GM19324 (cell line): Measurements from ENCODE around the gene MED6.

Experiments used
- ATAC-seq: cut with Tn5 transposase; IDR thresholded peaks from one replicate; pipeline ENCODE4 v1.9.1; 2021; ENCODE audit warnings: mild to moderate bottlenecking, moderate library complexity; ENCODE audit not compliant: unreplicated experiment, low FRiP score

Gene MED6

GRCh38 chr14:70601162-70601561, 707 bp upstream of the MED6 start:
- ATAC-seq = no peak

GRCh38 chr14:70599345-70599744, 1.1 kb downstream of the MED6 start:
- no peak for ATAC-seq

DNA sequence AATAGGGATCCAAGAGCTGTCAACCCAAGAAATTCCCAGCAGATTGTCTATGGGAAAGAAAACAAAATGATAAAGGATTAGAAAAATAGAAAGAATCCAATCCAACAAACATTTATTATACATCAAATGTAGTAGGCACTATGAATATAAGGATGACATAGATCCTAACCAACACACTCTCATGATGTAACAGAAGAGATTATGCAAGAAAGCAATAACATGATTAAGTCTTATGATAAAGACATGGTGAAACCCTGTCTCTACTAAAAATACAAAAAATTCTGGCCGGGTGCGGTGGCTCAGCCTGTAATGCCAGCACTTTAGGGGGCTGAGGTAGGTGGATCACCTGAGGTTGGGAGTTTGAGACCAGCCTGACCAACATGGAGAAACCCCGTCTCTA, 2.7 kb downstream of the MED6 start:
- ATAC-seq = no peak

DNA sequence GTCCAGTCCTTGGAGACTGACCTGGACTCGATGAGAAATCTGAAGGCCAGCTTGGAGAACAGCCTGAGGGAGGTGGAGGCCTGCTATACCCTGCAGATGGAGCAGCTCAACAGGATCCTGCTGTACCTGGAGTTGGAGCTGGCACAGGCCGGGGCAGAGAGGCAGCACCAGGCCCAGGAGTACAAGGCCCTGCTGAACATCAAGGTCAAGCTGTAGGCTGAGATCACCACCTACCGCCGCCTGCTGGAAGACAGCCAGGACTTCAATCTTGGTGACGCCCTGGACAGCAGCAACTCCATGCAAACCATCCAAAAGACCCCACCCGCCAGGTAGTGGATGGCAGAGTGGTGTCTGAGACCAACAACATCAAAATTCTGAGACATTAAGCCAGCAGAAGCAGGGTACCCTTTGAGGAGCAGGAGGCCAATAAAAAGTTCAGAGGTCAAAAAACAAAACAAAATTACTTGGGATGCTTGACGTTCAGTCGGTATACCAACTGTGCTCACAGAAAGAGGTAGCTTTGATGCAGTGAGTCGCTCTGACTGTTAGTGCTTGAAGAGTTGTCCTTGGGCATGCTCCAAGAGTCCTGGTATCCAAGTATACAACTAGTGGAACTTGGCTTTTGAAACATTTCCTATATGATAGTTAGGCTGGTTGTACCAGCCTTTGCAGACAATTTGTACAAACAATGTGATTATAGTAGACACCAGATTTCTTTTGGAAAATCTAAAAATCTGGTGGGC, 4.8 kb downstream of the MED6 start:
- no peak for ATAC-seq

DNA sequence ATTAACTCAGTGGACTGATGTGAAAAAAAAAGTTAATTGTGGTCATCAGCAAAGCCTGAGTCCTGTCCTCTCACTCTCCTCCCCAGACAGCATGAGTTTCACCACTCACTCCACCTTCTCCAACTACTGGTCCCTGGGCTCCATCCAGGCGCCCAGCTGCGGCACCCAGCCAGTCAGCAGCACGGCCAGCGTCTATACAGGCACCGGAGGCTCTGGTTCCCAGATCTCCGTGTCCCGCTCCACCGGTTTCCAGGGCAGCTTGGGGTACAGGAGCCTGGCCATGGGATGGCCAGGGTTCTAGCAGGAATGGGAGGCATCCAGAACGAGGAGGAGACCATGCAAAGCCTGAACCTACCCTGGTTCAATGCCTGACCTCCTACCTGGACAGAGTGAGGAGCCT, 6.0 kb downstream of the MED6 start:
- no peak for ATAC-seq

DNA sequence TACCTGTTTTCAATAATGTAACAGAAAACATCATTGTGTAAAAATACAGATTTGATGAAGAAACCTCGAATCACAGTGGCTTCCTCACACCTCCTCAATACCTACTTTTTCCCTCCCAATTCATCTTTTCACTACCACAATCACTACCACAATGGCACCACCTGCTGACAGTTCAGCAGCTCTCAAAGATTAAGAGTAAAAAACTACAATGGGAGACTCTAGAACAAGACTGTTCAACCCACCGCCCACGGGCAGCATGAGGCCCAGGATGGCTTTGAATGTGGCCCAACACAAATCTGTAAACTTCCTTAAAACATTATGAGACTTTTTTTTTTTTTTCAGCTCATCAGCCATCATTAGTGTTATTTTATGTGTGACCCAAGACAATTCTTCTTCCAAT, 15.2 kb downstream of the MED6 start:
- no peak for ATAC-seq

GRCh38 chr14:70576891-70577290, 23.6 kb downstream of the MED6 start:
- ATAC-seq = no peak

GRCh38 chr14:70573050-70573449, 27.4 kb downstream of the MED6 start:
- ATAC-seq = no peak

DNA sequence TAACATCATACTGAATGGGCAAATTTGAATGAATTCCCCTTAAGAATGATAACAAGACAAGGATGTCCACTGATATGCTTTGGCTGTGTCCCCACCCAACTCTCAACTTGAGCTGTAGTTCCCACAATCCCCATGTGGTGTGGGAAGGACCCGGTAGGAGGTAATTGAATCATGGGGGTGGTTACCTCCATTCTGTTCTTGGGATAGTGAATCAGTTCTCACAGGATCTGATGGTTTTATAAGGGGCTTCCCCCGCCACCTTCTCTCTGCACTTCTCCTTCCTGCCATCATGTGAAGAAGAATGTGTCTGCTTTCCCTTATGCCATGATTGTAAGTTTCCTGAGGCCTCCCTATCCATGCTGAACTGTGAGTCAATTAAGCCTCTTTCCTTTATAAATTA, 29.3 kb downstream of the MED6 start:
- ATAC-seq = no peak

- no peak for ATAC-seq
These were observed 32.7 kb downstream of the MED6 start for GRCh38 chr14:70567791-70568190.

DNA sequence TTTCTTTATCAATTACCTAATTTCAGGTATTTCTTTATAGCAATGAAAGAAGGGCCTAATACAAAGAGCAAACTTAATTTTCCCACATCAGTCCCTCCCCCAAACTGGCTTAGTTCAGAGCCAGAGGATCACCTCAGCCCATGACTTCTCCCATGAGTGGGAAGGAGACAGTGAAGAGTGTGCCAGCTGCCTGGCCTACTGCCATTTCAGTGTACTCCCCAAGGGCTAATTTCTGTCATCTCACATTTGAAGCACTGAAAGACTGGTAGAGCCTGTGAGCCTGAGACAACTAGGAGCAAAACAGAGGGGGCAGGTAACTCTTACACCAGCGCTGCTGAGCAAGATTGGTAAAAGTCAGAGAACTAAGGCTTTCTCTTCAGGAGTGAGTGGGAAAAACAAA, 36.6 kb downstream of the MED6 start:
- ATAC-seq = no peak

DNA sequence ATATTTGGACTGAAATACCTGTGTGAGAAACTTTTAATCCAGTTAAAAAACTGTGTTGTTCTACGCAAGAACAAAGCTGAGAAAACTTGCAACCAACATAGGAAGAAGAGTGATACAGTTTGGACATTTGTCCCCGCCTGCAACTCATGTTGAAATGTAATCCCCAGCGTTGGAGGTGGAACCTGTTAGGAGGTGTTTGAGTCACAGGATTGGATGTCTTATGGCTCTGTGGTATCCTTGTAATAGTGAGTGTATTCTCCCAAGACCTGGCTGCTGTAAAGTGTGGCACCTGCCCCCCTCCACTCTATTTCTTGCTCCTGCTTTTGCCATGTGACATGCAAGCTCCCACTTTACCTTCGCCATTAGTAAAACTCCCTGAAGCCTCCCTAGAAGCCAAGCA, 37.0 kb downstream of the MED6 start:
- ATAC-seq = no peak

- no peak for ATAC-seq
These were observed 42.1 kb downstream of the MED6 start for GRCh38 chr14:70558356-70558755.

DNA sequence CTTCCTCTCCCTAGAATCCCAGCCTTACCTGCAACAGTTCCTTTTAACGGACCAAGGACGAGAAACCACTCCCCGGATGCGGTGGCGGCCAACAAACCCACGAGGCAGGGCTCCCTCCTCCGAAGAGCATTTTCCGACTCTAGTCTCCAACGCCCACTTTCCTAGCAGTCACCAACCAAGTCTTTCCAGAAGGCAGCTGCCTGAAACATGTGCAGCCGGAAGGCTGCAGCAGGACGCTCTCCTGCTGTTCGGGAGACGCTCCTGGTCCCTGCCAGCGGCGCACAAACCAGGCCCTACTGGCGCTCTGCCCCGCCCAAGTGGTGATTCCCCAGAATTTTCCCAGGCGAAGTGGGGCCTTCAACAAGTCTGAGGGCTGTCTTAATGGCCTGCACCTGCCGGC, 44.6 kb downstream of the MED6 start:
- ATAC-seq = no peak

DNA sequence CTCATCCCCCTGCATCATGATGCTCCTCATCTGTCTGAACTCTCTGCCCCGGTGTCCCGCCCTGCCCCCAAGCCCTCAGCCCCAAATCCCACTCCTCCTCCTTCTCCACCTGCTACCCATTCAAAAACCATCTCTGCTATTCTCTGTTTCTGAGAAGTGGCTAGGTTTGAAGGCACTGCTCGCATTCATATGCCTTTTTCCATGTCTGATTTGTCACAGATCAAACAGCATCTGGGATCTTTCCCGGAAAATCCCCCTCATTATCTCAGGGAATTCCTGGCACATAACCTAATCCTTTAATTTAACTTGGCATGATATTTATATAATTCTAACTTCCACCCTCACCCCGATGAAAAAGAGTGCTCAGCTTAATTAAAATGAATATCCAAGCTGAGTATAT, 62.4 kb downstream of the MED6 start:
- no peak for ATAC-seq

GRCh38 chr14:70536830-70537229, 63.6 kb downstream of the MED6 start:
- ATAC-seq = no peak

- no peak for ATAC-seq
These were observed 65.6 kb downstream of the MED6 start, which contains the start of gene ADAM20 for GRCh38 chr14:70534904-70535303. Gene ADAM20, minus strand, starts transcription at chr14:70535004. Its CDS starts 10,247 bp downstream, at chr14:70524757.
